ENCODE measurements around the gene CAPN14.

CAPN14 gene

GRCh38 chr2:31136000-31136399, 81.3 kb downstream of the CAPN14 start:
- TF ChIP-seq POLR2A (IDR thresholded peaks at IDR 0.05; ENCODE audit: low read depth, low read length) = no peak
- no peak for TF ChIP-seq TAF1 (IDR thresholded peaks at IDR 0.05; ENCODE audit: borderline replicate concordance, low read depth, low read length)
- no peak for TF ChIP-seq POLR2AphosphoS5 (IDR thresholded peaks at IDR 0.05; ENCODE audit: low read depth, low read length)
- DNase-seq (ENCODE audit: insufficient read length) (no peak), FAIRE-seq (no peak)

- DNase-seq (ENCODE audit: insufficient read length) (no peak), FAIRE-seq (no peak)
Measured at GRCh38 chr2:31134480-31134879, 82.8 kb downstream of the CAPN14 start.

GRCh38 chr2:31132786-31133185, 84.5 kb downstream of the CAPN14 start:
- TF ChIP-seq TAF1 (IDR thresholded peaks at IDR 0.05; ENCODE audit: borderline replicate concordance, low read depth, low read length) (no peak), POLR2A (IDR thresholded peaks at IDR 0.05; ENCODE audit: low read depth, low read length) (no peak), POLR2AphosphoS5 (IDR thresholded peaks at IDR 0.05; ENCODE audit: low read depth, low read length) (no peak)
- FAIRE-seq (no peak), DNase-seq (ENCODE audit: insufficient read length) (no peak)

More at GRCh38 chr2:31134480-31134879, 82.8 kb downstream of the CAPN14 start:
- TF ChIP-seq POLR2AphosphoS5 (IDR thresholded peaks at IDR 0.05; ENCODE audit: low read depth, low read length) (no peak), TAF1 (IDR thresholded peaks at IDR 0.05; ENCODE audit: borderline replicate concordance, low read depth, low read length) (no peak)

- no peak for FAIRE-seq
- no peak for DNase-seq (ENCODE audit: insufficient read length)
- no peak for TF ChIP-seq POLR2A (IDR thresholded peaks at IDR 0.05; ENCODE audit: low read depth, low read length)
- TF ChIP-seq POLR2AphosphoS5 (IDR thresholded peaks at IDR 0.05; ENCODE audit: low read depth, low read length) = no peak
- TF ChIP-seq TAF1 (IDR thresholded peaks at IDR 0.05; ENCODE audit: borderline replicate concordance, low read depth, low read length) = no peak
Measured at GRCh38 chr2:31131871-31132270, 85.4 kb downstream of the CAPN14 start.

GRCh38 chr2:31129375-31130171, 87.7 kb downstream of the CAPN14 start:
- FAIRE-seq (no peak), DNase-seq (ENCODE audit: insufficient read length) (no peak)
- TF ChIP-seq POLR2A (IDR thresholded peaks at IDR 0.05; ENCODE audit: low read depth, low read length) (no peak), POLR2AphosphoS5 (IDR thresholded peaks at IDR 0.05; ENCODE audit: low read depth, low read length) (no peak), TAF1 (IDR thresholded peaks at IDR 0.05; ENCODE audit: borderline replicate concordance, low read depth, low read length) (no peak)

GRCh38 chr2:31127931-31128330, 89.4 kb downstream of the CAPN14 start:
- TF ChIP-seq POLR2A (IDR thresholded peaks at IDR 0.05; ENCODE audit: low read depth, low read length) (no peak), POLR2AphosphoS5 (IDR thresholded peaks at IDR 0.05; ENCODE audit: low read depth, low read length) (no peak), TAF1 (IDR thresholded peaks at IDR 0.05; ENCODE audit: borderline replicate concordance, low read depth, low read length) (no peak)
- FAIRE-seq (no peak), DNase-seq (ENCODE audit: insufficient read length) (no peak)

GRCh38 chr2:31125918-31126695, 91.2 kb downstream of the CAPN14 start:
- no peak for FAIRE-seq
- no peak for DNase-seq (ENCODE audit: insufficient read length)
- TF ChIP-seq POLR2A (IDR thresholded peaks at IDR 0.05; ENCODE audit: low read depth, low read length) = no peak
- no peak for TF ChIP-seq POLR2AphosphoS5 (IDR thresholded peaks at IDR 0.05; ENCODE audit: low read depth, low read length)
- TF ChIP-seq TAF1 (IDR thresholded peaks at IDR 0.05; ENCODE audit: borderline replicate concordance, low read depth, low read length) = no peak

GRCh38 chr2:31124904-31125303, 92.4 kb downstream of the CAPN14 start:
- no peak for FAIRE-seq
- TF ChIP-seq POLR2A (IDR thresholded peaks at IDR 0.05; ENCODE audit: low read depth, low read length) (no peak), TAF1 (IDR thresholded peaks at IDR 0.05; ENCODE audit: borderline replicate concordance, low read depth, low read length) (no peak), POLR2AphosphoS5 (IDR thresholded peaks at IDR 0.05; ENCODE audit: low read depth, low read length) (no peak)

More at GRCh38 chr2:31124904-31125303, 92.4 kb downstream of the CAPN14 start:
- DNase-seq (ENCODE audit: insufficient read length) = no peak

All from GM12892 (cell line).